ENCODE measurements around the gene JOSD1. TPM values are rescaled to one million over a fixed set of nuclear protein-coding genes. Genes with fewer than 3 reads are reported as not detected.

The JOSD1 gene
- total RNA-seq, 2 donors from 2014 or later, result 21.2 to 26.7 TPM

DNA sequence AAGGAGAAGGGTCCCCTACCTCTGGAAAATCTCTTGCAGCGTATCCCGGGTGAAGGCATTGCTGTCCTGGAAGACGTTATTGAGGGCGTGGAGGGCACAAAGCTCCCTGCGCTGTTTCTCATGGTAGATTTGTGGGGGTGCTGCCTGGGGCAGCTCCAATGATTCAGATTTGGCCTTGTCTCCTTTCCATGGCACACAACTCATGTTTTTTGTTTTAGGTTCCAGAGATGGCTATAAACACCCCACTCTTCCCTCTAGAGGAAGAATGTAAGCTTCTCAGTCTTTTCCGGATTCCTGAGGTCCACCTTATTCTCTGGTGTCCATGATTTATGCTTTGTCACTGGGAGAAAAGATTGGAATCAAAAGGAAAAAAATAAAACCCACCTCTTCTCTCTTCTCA is 959 bp downstream of the JOSD1 start:
- Histone ChIP-seq H3K9me3 (ENCODE audit: control insufficient read depth, low read length) (no peaks in the 10 kb centered on the region), H3K36me3 (ENCODE audit: control insufficient read depth, insufficient read depth, low read length) (peaks cover 5% of the 10 kb centered on the region), H3K4me3 (ENCODE audit: low read length) (peak overlapping the region; percentile 86), H3K9ac (ENCODE audit: extremely low read depth, low read length, poor library complexity, severe bottlenecking) (peak overlapping the region; percentile 87), H3K27me3 (ENCODE audit: control insufficient read depth, insufficient read depth, low read length, poor library complexity, severe bottlenecking) (no peaks in the 10 kb centered on the region), H3K4me1 (ENCODE audit: control insufficient read depth, insufficient read depth, low read length) (peaks cover 5% of the 10 kb centered on the region), H3K27ac (ENCODE audit: low read depth, low read length) (no peak overlapping the region)
- no peak for TF ChIP-seq CTCF (conservative IDR thresholded peaks at IDR 0.05)
- DNase-seq, result no peak
- Mint-ChIP-seq H3K4me3 (peak overlapping the region; percentile 82), H3K36me3 (ENCODE audit: low read depth) (peaks cover 23% of the 10 kb centered on the region), H3K4me1 (peaks cover 41% of the 10 kb centered on the region), H3K27ac (peak overlapping the region; percentile 95), H3K9me3 (no peaks in the 10 kb centered on the region), H3K27me3 (ENCODE audit: insufficient read depth) (no peaks in the 10 kb centered on the region)
- WGBS, 2 experiments (ENCODE audit: insufficient coverage in 1 of 2, insufficient read length in 1 of 2), result 42 to 50% methylated on average over 5 to 6 of the region's 6 CpGs

- H3K4me3 ChIP-seq (ENCODE audit: low read length), result peak overlapping the region; percentile 86
- no peaks in the 10 kb centered on the region for H3K27me3 ChIP-seq (ENCODE audit: control insufficient read depth, insufficient read depth, low read length, poor library complexity, severe bottlenecking)
- H3K36me3 ChIP-seq (ENCODE audit: control insufficient read depth, insufficient read depth, low read length), result peaks cover 8% of the 10 kb centered on the region
- no peaks in the 10 kb centered on the region for H3K27me3 Mint-ChIP-seq (ENCODE audit: insufficient read depth)
- H3K36me3 Mint-ChIP-seq (ENCODE audit: low read depth), result peaks cover 28% of the 10 kb centered on the region
- H3K27ac ChIP-seq (ENCODE audit: low read depth, low read length), result no peak overlapping the region
- peak overlapping the region; percentile 87 for H3K9ac ChIP-seq (ENCODE audit: extremely low read depth, low read length, poor library complexity, severe bottlenecking)
- no peaks in the 10 kb centered on the region for H3K9me3 Mint-ChIP-seq
- DNase-seq, result no peak
- peaks cover 5% of the 10 kb centered on the region for H3K4me1 ChIP-seq (ENCODE audit: control insufficient read depth, insufficient read depth, low read length)
- WGBS, 2 experiments (ENCODE audit: insufficient coverage in 1 of 2, insufficient read length in 1 of 2), result 84 to 94% methylated on average over 4 to 5 of the region's 5 CpGs
- no peaks in the 10 kb centered on the region for H3K9me3 ChIP-seq (ENCODE audit: control insufficient read depth, low read length)
- H3K4me3 Mint-ChIP-seq, result peak overlapping the region; percentile 82
- peak overlapping the region; percentile 13 for H3K27ac Mint-ChIP-seq
- no peak for TF ChIP-seq CTCF (conservative IDR thresholded peaks at IDR 0.05)
- H3K4me1 Mint-ChIP-seq, result peaks cover 37% of the 10 kb centered on the region
Measured at GRCh38 chr22:38699143-38699542, 1.6 kb downstream of the JOSD1 start.

DNA sequence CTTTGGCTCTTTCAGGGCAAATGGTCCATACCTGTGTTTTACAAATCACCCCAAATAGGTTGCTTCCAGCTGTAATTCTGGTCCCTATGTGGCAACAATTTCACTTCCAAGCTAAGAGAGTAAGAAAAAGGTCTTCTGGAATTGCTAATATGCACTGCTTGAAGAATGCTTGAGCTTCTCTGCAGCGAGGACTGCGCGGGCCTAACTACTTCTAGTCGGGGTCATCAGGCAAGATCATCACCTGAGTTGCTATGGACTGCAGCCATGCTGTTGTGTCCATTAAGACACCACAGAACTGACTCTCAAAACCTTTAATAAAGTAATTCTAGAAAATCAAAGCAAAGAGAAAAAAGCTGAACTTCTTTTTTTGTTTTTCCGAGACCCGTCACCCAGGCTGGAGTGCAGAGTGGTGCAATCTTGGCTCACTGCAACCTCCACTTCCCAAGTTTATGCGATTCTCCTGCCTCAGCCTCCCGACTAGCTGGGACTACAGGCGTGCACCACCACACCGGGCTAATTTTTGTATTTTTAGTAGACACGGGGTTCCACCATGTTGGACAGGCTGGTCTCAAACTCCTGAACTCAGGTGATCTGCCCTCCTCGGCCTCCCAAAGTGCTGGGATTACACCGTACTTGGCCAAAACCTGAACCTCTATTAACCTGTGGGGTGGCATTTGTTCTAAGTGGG is 2.2 kb downstream of the JOSD1 start:
- no peak overlapping the region for H3K27ac ChIP-seq (ENCODE audit: low read depth, low read length)
- H3K36me3 Mint-ChIP-seq (ENCODE audit: low read depth), result peaks cover 30% of the 10 kb centered on the region

More for the DNA sequence above, 2.2 kb downstream of the JOSD1 start:
- 91 to 97% methylated on average over 11 to 13 of the region's 13 CpGs for WGBS, 2 experiments (ENCODE audit: insufficient coverage in 1 of 2, insufficient read length in 1 of 2)
- DNase-seq, result no peak
- H3K27ac Mint-ChIP-seq, result peak overlapping the region; percentile 26
- H3K4me1 Mint-ChIP-seq, result peaks cover 35% of the 10 kb centered on the region
- TF ChIP-seq CTCF (conservative IDR thresholded peaks at IDR 0.05), result no peak
- H3K4me3 Mint-ChIP-seq, result peak overlapping the region; percentile 82
- Histone ChIP-seq H3K4me3 (ENCODE audit: low read length) (peak overlapping the region; percentile 86), H3K9ac (ENCODE audit: extremely low read depth, low read length, poor library complexity, severe bottlenecking) (no peak overlapping the region), H3K27me3 (ENCODE audit: control insufficient read depth, insufficient read depth, low read length, poor library complexity, severe bottlenecking) (no peaks in the 10 kb centered on the region), H3K9me3 (ENCODE audit: control insufficient read depth, low read length) (no peaks in the 10 kb centered on the region), H3K4me1 (ENCODE audit: control insufficient read depth, insufficient read depth, low read length) (peaks cover 5% of the 10 kb centered on the region), H3K36me3 (ENCODE audit: control insufficient read depth, insufficient read depth, low read length) (peaks cover 11% of the 10 kb centered on the region)
- no peaks in the 10 kb centered on the region for H3K9me3 Mint-ChIP-seq
- H3K27me3 Mint-ChIP-seq (ENCODE audit: insufficient read depth), result no peaks in the 10 kb centered on the region

All from endodermal cell (in vitro differentiated cells).